Trophoblast cell (in vitro differentiated cells and primary cell): ENCODE measurements around the gene KBTBD6.
A peak's percentile ranks its signal among the peaks of the same experiment; 100 is the strongest.
"Not testable (repeated sequence)": the region's sequence is repeated elsewhere in the genome, so short reads cannot be mapped to it uniquely, and the experiment has no call there.

ENCODE experiments used
- DNase-seq, 2 donors: peaks; one replicate each; pipeline ENCODE4 v3.0.0-alpha.2; 2016
- H2AFZ ChIP-seq: 2 replicates; pipeline ENCODE4 v1.6.1; 2013; ENCODE audit warnings: low read length, moderate library complexity, mild to moderate bottlenecking; ENCODE audit not compliant: insufficient read depth, poor library complexity
- H2AK5ac ChIP-seq: 2 replicates; pipeline ENCODE4 v1.6.1; 2013; ENCODE audit warnings: mild to moderate bottlenecking, low read length
- H2BK120ac ChIP-seq: 2 replicates; pipeline ENCODE4 v1.6.1; 2013; ENCODE audit warnings: low read length, mild to moderate bottlenecking, moderate library complexity; ENCODE audit not compliant: insufficient read depth, poor library complexity
- H2BK12ac ChIP-seq: 2 replicates; pipeline ENCODE4 v1.6.1; 2013; ENCODE audit warnings: mild to moderate bottlenecking, low read length, moderate library complexity
- H2BK5ac ChIP-seq: 2 replicates; pipeline ENCODE4 v1.6.1; 2013; ENCODE audit warnings: low read length, low read depth, moderate library complexity, mild to moderate bottlenecking; ENCODE audit not compliant: poor library complexity
- H3K14ac ChIP-seq: 2 replicates; pipeline ENCODE4 v1.6.1; 2013; ENCODE audit warnings: mild to moderate bottlenecking, low read length
- H3K18ac ChIP-seq: 2 replicates; pipeline ENCODE4 v1.6.1; 2013; ENCODE audit warnings: mild to moderate bottlenecking, low read length
- H3K23ac ChIP-seq: 2 replicates; pipeline ENCODE4 v1.6.1; 2013; ENCODE audit warnings: low read length
- H3K27ac ChIP-seq: 2 replicates; pipeline ENCODE4 v1.5.1; 2013; ENCODE audit warnings: low read depth, mild to moderate bottlenecking, inconsistent platforms, low read length, moderate library complexity
- H3K27me3 ChIP-seq: 2 replicates; pipeline ENCODE4 v1.6.1; 2013; ENCODE audit warnings: inconsistent platforms, mild to moderate bottlenecking, low read length, moderate library complexity; ENCODE audit not compliant: insufficient read depth
- H3K36me3 ChIP-seq, 2 experiments: 1 replicate in 1 of 2; 2 replicates in 1 of 2; pipeline ENCODE4 v1.6.1; 2013; ENCODE audit warnings: low read length in 2 of 2, mild to moderate bottlenecking in 2 of 2, moderate library complexity in 1 of 2; ENCODE audit not compliant: insufficient read depth in 2 of 2, control insufficient read depth in 1 of 2
- H3K4ac ChIP-seq: 2 replicates; pipeline ENCODE4 v1.6.1; 2013; ENCODE audit warnings: low read depth, mild to moderate bottlenecking, low read length, moderate library complexity
- H3K4me1 ChIP-seq, 2 experiments: 1 replicate in 1 of 2; 2 replicates in 1 of 2; pipeline ENCODE4 v1.6.1; 2013; ENCODE audit warnings: low read length in 2 of 2, mild to moderate bottlenecking in 2 of 2, moderate library complexity in 1 of 2; ENCODE audit not compliant: insufficient read depth in 2 of 2, control insufficient read depth in 1 of 2
- H3K4me2 ChIP-seq: 2 replicates; pipeline ENCODE4 v1.6.1; 2013; ENCODE audit warnings: inconsistent platforms, mild to moderate bottlenecking, low read length, moderate library complexity
- H3K4me3 ChIP-seq: 2 replicates; pipeline ENCODE4 v1.5.1; 2013; ENCODE audit warnings: mild to moderate bottlenecking, low read depth, low read length, inconsistent platforms
- H3K79me1 ChIP-seq: one replicate; pipeline ENCODE4 v1.6.1; 2013; ENCODE audit warnings: low read length
- H3K79me2 ChIP-seq: 2 replicates; pipeline ENCODE4 v1.6.1; 2013; ENCODE audit warnings: low read length, mild to moderate bottlenecking; ENCODE audit not compliant: control insufficient read depth, insufficient read depth, poor library complexity
- H3K9ac ChIP-seq: 2 replicates; pipeline ENCODE4 v1.6.1; 2013; ENCODE audit warnings: mild to moderate bottlenecking, low read length
- H3K9me3 ChIP-seq: 2 replicates; pipeline ENCODE4 v1.6.1; 2013; ENCODE audit warnings: low read depth, mild to moderate bottlenecking, control low read depth, inconsistent platforms, low read length; ENCODE audit not compliant: insufficient read depth
- H4K12ac ChIP-seq: 2 replicates; pipeline ENCODE4 v1.6.1; 2013; ENCODE audit warnings: low read depth, mild to moderate bottlenecking, low read length, moderate library complexity
- H4K8ac ChIP-seq: 2 replicates; pipeline ENCODE4 v1.6.1; 2013; ENCODE audit warnings: low read depth, mild to moderate bottlenecking, low read length, moderate library complexity
- H4K91ac ChIP-seq: one replicate; pipeline ENCODE4 v1.6.1; 2013; ENCODE audit warnings: low read depth, mild to moderate bottlenecking, low read length, moderate library complexity
- WGBS: extraction: QIAGEN DNeasy Blood & Tissue Kit; methylation state at CpG from one replicate; pipeline ENCODE4 v1.1.7; 2013; ENCODE audit warnings: missing lambda C conversion rate; ENCODE audit not compliant: insufficient read length, insufficient coverage; ENCODE audit errors: extremely low coverage; 5-methylcytosine and 5-hydroxymethylcytosine counted together

Gene KBTBD6

DNA sequence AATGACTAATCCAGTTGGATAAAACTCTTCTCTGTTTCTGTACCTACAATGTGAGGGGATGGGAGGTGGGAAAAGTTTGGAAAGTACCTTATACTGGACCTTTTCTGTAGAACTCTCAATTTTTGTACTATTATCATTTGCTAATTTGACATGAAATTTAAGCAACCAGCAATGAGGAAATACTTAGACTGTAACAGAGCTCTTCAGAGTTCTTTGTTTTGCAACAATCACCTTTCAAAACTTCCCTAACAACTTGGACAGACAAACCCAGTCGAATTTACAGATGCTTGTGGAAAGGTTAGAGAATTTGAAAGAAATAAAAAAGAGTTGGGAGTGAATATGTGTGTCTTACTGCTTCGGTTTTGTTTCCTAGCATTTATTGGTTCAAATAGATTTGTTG, 45.0 kb upstream of the KBTBD6 start:
- peak in 1 of 2 donors; percentile 27 for DNase-seq
- H4K12ac ChIP-seq: no peak overlapping the region
- H3K36me3 ChIP-seq: peaks cover 0 to 3% of the 10 kb centered on the region in 2 experiments
- peaks cover 2% of the 10 kb centered on the region for H3K9me3 ChIP-seq
- H3K79me1 ChIP-seq: no peaks in the 10 kb centered on the region
- no peak overlapping the region for H2BK120ac ChIP-seq
- no peak overlapping the region for H3K23ac ChIP-seq
- H3K14ac ChIP-seq: no peak overlapping the region
- no peak overlapping the region for H4K91ac ChIP-seq
- no peaks in the 10 kb centered on the region for H3K4me1 ChIP-seq
- H3K4me2 ChIP-seq: no peak overlapping the region
- no peak overlapping the region for H3K27ac ChIP-seq
- H3K27me3 ChIP-seq: no peaks in the 10 kb centered on the region
- no peak overlapping the region for H3K4ac ChIP-seq
- H2BK5ac ChIP-seq: no peak overlapping the region
- H3K79me2 ChIP-seq: no peaks in the 10 kb centered on the region
- H2AFZ ChIP-seq: no peak overlapping the region
- no CpG with 5 or more reads among the region's 2 CpGs for WGBS
- H4K8ac ChIP-seq: no peak overlapping the region
- no peak overlapping the region for H3K18ac ChIP-seq
- H2BK12ac ChIP-seq: no peak overlapping the region
- H3K4me3 ChIP-seq: no peak overlapping the region
- no peak overlapping the region for H3K9ac ChIP-seq
- no peak overlapping the region for H2AK5ac ChIP-seq

GRCh38 chr13:41175576-41175975, 43.0 kb upstream of the KBTBD6 start:
- not testable (repeated sequence) for H3K4me1 ChIP-seq, H3K79me1 ChIP-seq, H2BK120ac ChIP-seq, H2AK5ac ChIP-seq, H2BK12ac ChIP-seq, H3K27me3 ChIP-seq, DNase-seq, H2BK5ac ChIP-seq, H3K4me2 ChIP-seq, H2AFZ ChIP-seq, H3K4me3 ChIP-seq, H3K23ac ChIP-seq, H3K79me2 ChIP-seq, H3K9ac ChIP-seq, H3K4ac ChIP-seq, H3K18ac ChIP-seq, H3K9me3 ChIP-seq, H3K27ac ChIP-seq, H4K12ac ChIP-seq, H4K8ac ChIP-seq, H3K14ac ChIP-seq, H3K36me3 ChIP-seq, H4K91ac ChIP-seq
- WGBS: no CpG with 5 or more reads among the region's 8 CpGs

DNA sequence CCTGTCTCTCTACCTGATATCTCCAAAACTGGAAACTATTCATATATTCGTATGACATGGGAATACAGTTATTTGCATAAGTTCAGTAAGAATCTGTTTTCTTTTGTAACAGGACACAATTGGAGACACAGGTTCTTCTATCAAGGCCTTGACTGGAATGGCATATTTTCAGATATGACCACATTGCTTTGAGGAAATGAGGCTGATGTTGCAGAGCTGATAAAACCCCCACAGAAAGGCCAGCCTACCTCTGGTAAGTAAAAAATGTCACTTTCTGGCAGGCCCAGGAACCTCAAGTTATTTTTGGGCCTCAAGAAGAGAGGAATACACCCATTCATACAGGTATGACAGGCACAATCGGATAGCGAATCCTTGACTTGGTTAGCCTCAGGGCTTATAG, 29.5 kb upstream of the KBTBD6 start:
- no peak for DNase-seq
- Histone ChIP-seq H3K36me3 (no peaks in the 10 kb centered on the region), H3K4ac (no peak overlapping the region), H2AK5ac (no peak overlapping the region), H2BK5ac (no peak overlapping the region), H3K27me3 (no peaks in the 10 kb centered on the region), H3K79me1 (no peaks in the 10 kb centered on the region), H3K14ac (no peak overlapping the region), H3K27ac (no peak overlapping the region), H4K12ac (no peak overlapping the region), H2BK12ac (no peak overlapping the region), H3K4me3 (no peak overlapping the region), H2AFZ (no peak overlapping the region), H3K4me1 (no peaks in the 10 kb centered on the region), H3K4me2 (no peak overlapping the region), H3K18ac (no peak overlapping the region), H3K79me2 (no peaks in the 10 kb centered on the region), H3K9ac (no peak overlapping the region), H4K91ac (no peak overlapping the region), H3K9me3 (no peaks in the 10 kb centered on the region), H3K23ac (no peak overlapping the region), H2BK120ac (no peak overlapping the region), H4K8ac (no peak overlapping the region)
- no CpG with 5 or more reads among the region's 3 CpGs for WGBS

GRCh38 chr13:41159174-41159573, 26.6 kb upstream of the KBTBD6 start:
- Histone ChIP-seq H3K4ac (no peak overlapping the region), H2AK5ac (no peak overlapping the region), H4K12ac (no peak overlapping the region), H3K14ac (no peak overlapping the region), H2BK5ac (no peak overlapping the region), H3K27me3 (no peaks in the 10 kb centered on the region), H3K79me1 (no peaks in the 10 kb centered on the region), H2BK12ac (no peak overlapping the region), H3K4me1 (no peaks in the 10 kb centered on the region), H3K4me2 (no peak overlapping the region), H3K9ac (no peak overlapping the region), H3K79me2 (no peaks in the 10 kb centered on the region), H3K36me3 (no peaks in the 10 kb centered on the region), H2BK120ac (no peak overlapping the region), H3K9me3 (no peaks in the 10 kb centered on the region), H3K27ac (no peak overlapping the region), H3K23ac (no peak overlapping the region), H2AFZ (no peak overlapping the region), H3K18ac (no peak overlapping the region), H4K91ac (no peak overlapping the region), H3K4me3 (no peak overlapping the region), H4K8ac (no peak overlapping the region)
- no peak for DNase-seq
